NT2/D1 (cell line): ENCODE measurements around the gene PTGER1.

ENCODE experiments used
- SUZ12 ChIP-seq: IDR thresholded peaks from 2 replicates; pipeline ENCODE4 v1.6.1; 2011; ENCODE audit not compliant: insufficient read length, insufficient read depth; ENCODE audit errors: extremely low read depth
- YY1 ChIP-seq: IDR thresholded peaks from 2 replicates; pipeline ENCODE4 v1.6.1; 2011; ENCODE audit not compliant: insufficient read length, insufficient read depth
- ZNF274 ChIP-seq: IDR thresholded peaks from 2 replicates; pipeline ENCODE4 v1.6.1; 2011; ENCODE audit warnings: mild to moderate bottlenecking, low read depth, low read length

GRCh38 chr19:14471436-14472187 lies 3.5 kb downstream of the PTGER1 start:
- no peak for TF ChIP-seq YY1
- TF ChIP-seq ZNF274: no peak
- no peak for TF ChIP-seq SUZ12
